ENCODE measurements around the gene VWF. TPM values are rescaled to one million over a fixed set of nuclear protein-coding genes. Genes with fewer than 3 reads are reported as not detected.
"Not testable (repeated sequence)": the region's sequence is repeated elsewhere in the genome, so short reads cannot be mapped to it uniquely, and the experiment has no call there.

Gene VWF
- total RNA-seq, 1 donor from 2014 or later, result 468 TPM

DNA sequence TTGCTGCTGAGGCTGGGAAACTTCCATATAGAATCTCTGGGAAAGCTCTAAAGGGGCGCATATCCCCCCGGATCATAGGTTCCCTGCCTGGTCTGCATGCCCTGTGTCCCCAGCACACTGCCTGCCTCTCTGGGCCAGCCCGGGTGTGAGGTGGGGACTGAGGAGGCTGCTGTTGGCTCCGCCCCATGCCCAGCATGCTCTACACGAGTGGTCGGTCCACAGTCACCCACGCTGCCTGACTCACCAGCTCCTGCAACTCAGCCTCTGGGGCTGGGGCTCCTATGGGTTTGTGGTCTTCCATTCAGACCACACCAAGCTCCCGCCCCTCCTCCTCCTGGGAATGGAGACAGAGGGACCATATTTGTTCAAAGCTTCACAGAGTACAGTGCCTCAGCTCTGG, 90.9 kb downstream of the VWF start:
- DNase-seq, result no peak
- Histone ChIP-seq H3K9me3 (no peaks in the 10 kb centered on the region), H3K4me1 (no peaks in the 10 kb centered on the region), H3K27me3 (ENCODE audit: low read depth) (no peaks in the 10 kb centered on the region), H3K36me3 (peaks cover 54% of the 10 kb centered on the region), H3K27ac (no peak overlapping the region), H3K4me3 (no peak overlapping the region)
- TF ChIP-seq, protein P1, sequence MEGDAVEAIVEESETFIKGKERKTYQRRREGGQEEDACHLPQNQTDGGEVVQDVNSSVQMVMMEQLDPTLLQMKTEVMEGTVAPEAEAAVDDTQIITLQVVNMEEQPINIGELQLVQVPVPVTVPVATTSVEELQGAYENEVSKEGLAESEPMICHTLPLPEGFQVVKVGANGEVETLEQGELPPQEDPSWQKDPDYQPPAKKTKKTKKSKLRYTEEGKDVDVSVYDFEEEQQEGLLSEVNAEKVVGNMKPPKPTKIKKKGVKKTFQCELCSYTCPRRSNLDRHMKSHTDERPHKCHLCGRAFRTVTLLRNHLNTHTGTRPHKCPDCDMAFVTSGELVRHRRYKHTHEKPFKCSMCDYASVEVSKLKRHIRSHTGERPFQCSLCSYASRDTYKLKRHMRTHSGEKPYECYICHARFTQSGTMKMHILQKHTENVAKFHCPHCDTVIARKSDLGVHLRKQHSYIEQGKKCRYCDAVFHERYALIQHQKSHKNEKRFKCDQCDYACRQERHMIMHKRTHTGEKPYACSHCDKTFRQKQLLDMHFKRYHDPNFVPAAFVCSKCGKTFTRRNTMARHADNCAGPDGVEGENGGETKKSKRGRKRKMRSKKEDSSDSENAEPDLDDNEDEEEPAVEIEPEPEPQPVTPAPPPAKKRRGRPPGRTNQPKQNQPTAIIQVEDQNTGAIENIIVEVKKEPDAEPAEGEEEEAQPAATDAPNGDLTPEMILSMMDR (IDR thresholded peaks at IDR 0.05), result no peak
- intact Hi-C loops (cut with DNase I), result no loop called here
- no peak for ATAC-seq

DNA sequence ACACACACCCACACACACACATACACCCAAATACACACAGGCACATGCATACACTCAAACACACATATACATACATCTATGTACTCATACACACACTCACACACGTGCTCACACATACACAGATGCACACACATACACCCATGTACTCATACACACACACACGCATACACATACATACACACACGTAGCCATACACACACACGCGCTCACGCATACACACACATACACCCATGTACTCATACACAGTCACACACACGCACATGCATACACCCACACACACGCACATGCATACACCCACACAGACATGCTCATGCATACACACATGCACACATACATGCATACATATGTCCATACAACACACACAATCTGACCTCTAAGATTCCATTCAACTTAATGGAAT, 91.7 kb downstream of the VWF start:
- peaks cover 49% of the 10 kb centered on the region for H3K36me3 ChIP-seq
- intact Hi-C loops (cut with DNase I), result no loop called here
- no peak overlapping the region for H3K4me3 ChIP-seq
- H3K27ac ChIP-seq, result no peak overlapping the region
- H3K9me3 ChIP-seq, result no peaks in the 10 kb centered on the region
- H3K27me3 ChIP-seq (ENCODE audit: low read depth), result no peaks in the 10 kb centered on the region
- no peaks in the 10 kb centered on the region for H3K4me1 ChIP-seq
- DNase-seq (no peak), ATAC-seq (no peak)
- TF ChIP-seq, protein P1 (IDR thresholded peaks at IDR 0.05), result no peak

DNA sequence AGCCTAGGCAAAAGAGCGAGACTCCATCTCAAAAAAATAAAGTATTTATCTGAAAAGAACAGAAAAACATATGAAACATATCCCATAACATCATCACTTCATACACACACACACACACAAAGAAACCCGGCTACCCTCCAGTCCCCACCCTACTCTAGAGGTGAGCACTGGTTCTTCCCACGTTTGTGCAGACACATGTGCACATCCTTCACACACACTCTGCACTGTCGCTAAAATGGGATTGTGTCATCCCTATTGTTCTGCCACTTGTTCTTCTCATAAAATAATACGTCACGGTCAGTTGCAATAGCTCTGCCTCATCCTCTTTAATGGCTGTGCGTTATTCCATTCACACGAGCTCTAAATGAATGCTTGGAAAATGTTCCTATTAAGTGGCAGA, 93.5 kb downstream of the VWF start:
- Histone ChIP-seq H3K27ac (no peak overlapping the region), H3K4me1 (no peaks in the 10 kb centered on the region), H3K9me3 (peaks cover 4% of the 10 kb centered on the region), H3K4me3 (no peak overlapping the region), H3K27me3 (ENCODE audit: low read depth) (no peaks in the 10 kb centered on the region), H3K36me3 (peaks cover 43% of the 10 kb centered on the region)
- ATAC-seq, result no peak
- DNase-seq, result no peak
- intact Hi-C loops (cut with DNase I), result no loop called here
- TF ChIP-seq, protein P1 (IDR thresholded peaks at IDR 0.05), result no peak

DNA sequence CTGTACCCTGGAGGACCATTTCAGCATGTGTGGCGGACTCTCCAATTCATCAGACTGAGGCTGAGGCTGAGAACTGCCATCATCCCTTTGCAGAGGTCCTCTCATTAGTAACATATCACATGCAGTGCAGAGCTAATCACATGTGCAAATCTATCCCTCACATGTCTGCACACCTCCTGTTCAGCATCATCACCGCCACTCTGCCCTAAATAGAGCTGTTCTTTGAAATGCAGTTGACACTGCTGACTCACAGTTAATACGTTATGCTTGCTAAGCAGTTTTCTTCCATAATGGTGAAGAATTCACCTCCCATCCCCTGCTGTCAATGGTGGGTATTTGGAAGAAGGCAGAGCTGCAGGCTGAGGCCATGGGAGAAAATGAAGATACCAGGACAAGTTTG, 94.4 kb downstream of the VWF start:
- H3K9me3 ChIP-seq, result peaks cover 4% of the 10 kb centered on the region
- H3K4me1 ChIP-seq, result no peaks in the 10 kb centered on the region
- no peaks in the 10 kb centered on the region for H3K27me3 ChIP-seq (ENCODE audit: low read depth)
- H3K27ac ChIP-seq, result no peak overlapping the region
- no peak overlapping the region for H3K4me3 ChIP-seq
- ATAC-seq (no peak), DNase-seq (no peak)
- intact Hi-C loops (cut with DNase I), result no loop called here
- H3K36me3 ChIP-seq, result peaks cover 34% of the 10 kb centered on the region
- TF ChIP-seq, protein P1 (IDR thresholded peaks at IDR 0.05), result no peak

DNA sequence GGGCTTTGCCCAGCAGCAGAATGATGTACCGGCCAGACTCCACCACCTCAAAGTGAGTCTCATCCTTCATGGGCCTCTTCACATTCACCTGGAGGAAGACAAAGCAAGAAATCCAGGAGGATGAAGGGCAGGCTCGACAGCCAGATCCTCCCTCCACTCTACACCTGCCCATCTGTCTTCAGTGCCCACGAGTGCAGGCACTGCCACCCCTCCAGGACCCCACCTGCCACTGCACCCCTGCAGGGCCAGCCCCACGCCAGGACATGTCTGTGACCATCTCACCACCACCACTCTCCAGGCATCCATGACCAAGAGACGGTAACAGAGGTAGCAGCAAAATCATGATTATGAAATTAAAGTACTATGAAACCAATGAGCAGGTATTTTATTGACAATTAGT, 95.1 kb downstream of the VWF start:
- Histone ChIP-seq H3K4me1 (no peaks in the 10 kb centered on the region), H3K27ac (no peak overlapping the region), H3K36me3 (peaks cover 27% of the 10 kb centered on the region), H3K4me3 (no peak overlapping the region), H3K9me3 (peaks cover 4% of the 10 kb centered on the region), H3K27me3 (ENCODE audit: low read depth) (no peaks in the 10 kb centered on the region)
- ATAC-seq (no peak), DNase-seq (no peak)
- intact Hi-C loops (cut with DNase I), result no loop called here
- TF ChIP-seq, protein P1 (IDR thresholded peaks at IDR 0.05), result no peak

DNA sequence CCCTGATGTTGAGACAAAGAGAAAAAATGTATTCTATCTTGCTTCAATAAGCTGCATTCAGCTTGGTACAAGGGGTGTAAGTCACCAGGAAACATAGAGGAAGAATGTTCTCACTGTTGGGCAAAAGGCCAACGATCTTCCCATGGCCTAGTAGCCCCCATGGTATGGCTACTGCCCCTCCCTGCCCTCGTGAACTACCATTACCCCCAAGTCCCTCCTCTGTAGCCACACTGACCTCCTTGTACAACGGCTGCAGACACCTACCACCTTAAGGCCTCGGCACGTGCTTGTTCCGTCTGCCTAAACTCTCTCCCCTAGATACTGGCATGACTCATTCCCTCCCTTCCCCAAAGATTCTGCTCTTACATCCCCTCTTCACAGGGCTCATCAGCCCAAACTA, 97.5 kb downstream of the VWF start:
- H3K27me3 ChIP-seq (ENCODE audit: low read depth), result no peaks in the 10 kb centered on the region
- peaks cover 23% of the 10 kb centered on the region for H3K36me3 ChIP-seq
- DNase-seq, result no peak
- intact Hi-C loops (cut with DNase I), result no loop called here
- peaks cover 4% of the 10 kb centered on the region for H3K9me3 ChIP-seq
- H3K4me3 ChIP-seq, result no peak overlapping the region
- no peaks in the 10 kb centered on the region for H3K4me1 ChIP-seq
- ATAC-seq, result no peak
- TF ChIP-seq, protein P1 (IDR thresholded peaks at IDR 0.05), result no peak
- H3K27ac ChIP-seq, result no peak overlapping the region

DNA sequence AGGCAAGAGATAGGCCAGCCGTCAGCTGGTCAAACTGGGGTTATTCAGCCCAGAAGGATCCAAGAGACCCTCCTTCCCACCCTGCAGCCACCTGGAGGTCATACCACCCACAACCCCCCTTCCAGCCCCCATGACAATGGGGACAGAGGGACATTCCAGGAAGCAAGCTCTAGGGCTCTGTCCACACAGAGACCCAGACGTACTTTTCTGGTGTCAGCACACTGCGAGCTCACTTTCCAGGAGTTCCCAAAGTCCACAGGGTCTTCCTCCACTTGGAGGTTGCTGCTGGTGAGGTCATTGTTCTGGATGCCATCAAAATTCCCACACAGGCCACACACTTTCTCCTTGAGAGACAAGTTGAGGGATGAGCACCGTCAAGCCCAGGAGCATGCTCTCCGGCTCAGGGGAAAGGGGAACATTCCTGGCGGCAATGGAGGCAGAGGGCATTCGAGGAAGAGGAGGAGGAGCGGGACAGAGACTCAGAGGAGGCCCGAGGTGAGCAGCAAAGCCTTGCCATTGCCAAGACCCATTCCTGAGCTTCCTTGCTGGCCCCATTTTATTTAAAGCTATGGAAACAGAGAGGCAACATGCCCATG, 98.7 kb downstream of the VWF start:
- H3K9me3 ChIP-seq; H3K4me1 ChIP-seq; intact Hi-C loops (cut with DNase I); DNase-seq; H3K4me3 ChIP-seq; H3K27me3 ChIP-seq (ENCODE audit: low read depth); H3K27ac ChIP-seq; ATAC-seq: not testable (repeated sequence)
- H3K36me3 ChIP-seq, result peaks cover 19% of the 10 kb centered on the region

DNA sequence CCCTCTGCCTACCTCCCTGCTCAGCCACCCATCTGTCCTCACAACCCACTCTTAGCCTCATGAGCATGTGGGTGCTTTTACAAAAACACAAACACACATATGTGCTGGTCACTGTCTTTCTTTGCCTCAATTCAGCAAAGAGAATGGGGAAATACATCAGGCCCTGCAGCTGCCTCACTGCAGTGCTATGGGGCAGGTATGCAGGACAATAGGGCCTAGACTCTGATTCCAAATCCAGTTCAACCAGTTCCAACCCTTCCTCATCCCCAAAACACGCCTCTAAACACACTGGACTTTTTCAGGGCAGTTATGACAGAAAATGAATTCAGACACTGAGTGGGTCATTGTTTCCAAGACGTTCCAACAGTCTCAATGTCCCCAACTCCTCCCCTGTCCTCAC, 100.4 kb downstream of the VWF start:
- H3K27ac ChIP-seq; H3K4me1 ChIP-seq; intact Hi-C loops (cut with DNase I); DNase-seq; H3K27me3 ChIP-seq (ENCODE audit: low read depth); H3K4me3 ChIP-seq; ATAC-seq; H3K9me3 ChIP-seq; H3K36me3 ChIP-seq: not testable (repeated sequence)

Measured in lower lobe of right lung (tissue), 2 donors.